ENCODE data around the gene SPINK4. TPM values are rescaled to one million over a fixed set of nuclear protein-coding genes. Genes with fewer than 3 reads are reported as not detected.

Gene SPINK4
- total RNA-seq, 2 donors from 2014 or later = not detected

GRCh38 chr9:33209394-33209793 lies 30.6 kb upstream of the SPINK4 start:
- WGBS = 89% methylated on average over 1 of the region's 1 CpG
- no peak for TF ChIP-seq POLR2AphosphoS5 (IDR thresholded peaks at IDR 0.05)
- intact Hi-C loops (cut with DNase I) = no loop called here
- Histone ChIP-seq H3K9me3 (no peaks in the 10 kb centered on the region), H3K27ac (no peak overlapping the region), H3K4me1 (replicated peaks) (no peaks in the 10 kb centered on the region), H3K4me3 (no peak overlapping the region), H3K27me3 (replicated peaks; ENCODE audit: insufficient read depth) (no peaks in the 10 kb centered on the region), H3K36me3 (no peaks in the 10 kb centered on the region)
- DNase-seq (ENCODE audit: low spot score) = no peak

GRCh38 chr9:33210006-33210715 lies 29.8 kb upstream of the SPINK4 start:
- no peaks in the 10 kb centered on the region for H3K27me3 ChIP-seq (replicated peaks; ENCODE audit: insufficient read depth)
- no peaks in the 10 kb centered on the region for H3K9me3 ChIP-seq
- no peak for DNase-seq (ENCODE audit: low spot score)
- H3K36me3 ChIP-seq = no peaks in the 10 kb centered on the region
- 95% methylated on average over 4 of the region's 4 CpGs for WGBS
- no peaks in the 10 kb centered on the region for H3K4me1 ChIP-seq (replicated peaks)
- intact Hi-C loops (cut with DNase I) = no loop called here
- TF ChIP-seq CTCF (IDR thresholded peaks at IDR 0.05) (no peak), POLR2AphosphoS5 (IDR thresholded peaks at IDR 0.05) (no peak), POLR2A (IDR thresholded peaks at IDR 0.05) (no peak)
- H3K4me3 ChIP-seq = no peak overlapping the region
- H3K27ac ChIP-seq = no peak overlapping the region

- Histone ChIP-seq H3K4me1 (replicated peaks) (no peaks in the 10 kb centered on the region), H3K27me3 (replicated peaks; ENCODE audit: insufficient read depth) (no peaks in the 10 kb centered on the region), H3K9me3 (no peaks in the 10 kb centered on the region), H3K27ac (no peak overlapping the region), H3K4me3 (no peak overlapping the region), H3K36me3 (no peaks in the 10 kb centered on the region)
- intact Hi-C loops (cut with DNase I) = no loop called here
- no peak for DNase-seq (ENCODE audit: low spot score)
- TF ChIP-seq CTCF (IDR thresholded peaks at IDR 0.05) (peak in 1 of 4 experiments; percentile 4), POLR2A (IDR thresholded peaks at IDR 0.05) (no peak), POLR2AphosphoS5 (IDR thresholded peaks at IDR 0.05) (no peak)
- WGBS = 39% methylated on average over 3 of the region's 3 CpGs
These were observed 28.1 kb upstream of the SPINK4 start for GRCh38 chr9:33211695-33212393.

- intact Hi-C loops (cut with DNase I) = no loop called here
- DNase-seq (ENCODE audit: low spot score) = no peak
- 77% methylated on average over 14 of the region's 14 CpGs for WGBS
These were observed 19.0 kb upstream of the SPINK4 start for GRCh38 chr9:33220681-33221567.

More at GRCh38 chr9:33220681-33221567, 19.0 kb upstream of the SPINK4 start:
- H3K4me1 ChIP-seq (replicated peaks) = no peaks in the 10 kb centered on the region
- no peaks in the 10 kb centered on the region for H3K36me3 ChIP-seq
- H3K4me3 ChIP-seq = no peak overlapping the region
- no peaks in the 10 kb centered on the region for H3K9me3 ChIP-seq
- no peak overlapping the region for H3K27ac ChIP-seq
- no peaks in the 10 kb centered on the region for H3K27me3 ChIP-seq (replicated peaks; ENCODE audit: insufficient read depth)
- TF ChIP-seq POLR2A (IDR thresholded peaks at IDR 0.05) (no peak), CTCF (IDR thresholded peaks at IDR 0.05) (no peak), POLR2AphosphoS5 (IDR thresholded peaks at IDR 0.05) (no peak)
